ENCODE measurements around the gene RGS7BP. TPM values are rescaled to one million over a fixed set of nuclear protein-coding genes. Genes with fewer than 3 reads are reported as not detected.

The RGS7BP gene
- total and polyA plus RNA-seq, 2 experiments from 2014 or later: 0.75 to 0.77 TPM

DNA sequence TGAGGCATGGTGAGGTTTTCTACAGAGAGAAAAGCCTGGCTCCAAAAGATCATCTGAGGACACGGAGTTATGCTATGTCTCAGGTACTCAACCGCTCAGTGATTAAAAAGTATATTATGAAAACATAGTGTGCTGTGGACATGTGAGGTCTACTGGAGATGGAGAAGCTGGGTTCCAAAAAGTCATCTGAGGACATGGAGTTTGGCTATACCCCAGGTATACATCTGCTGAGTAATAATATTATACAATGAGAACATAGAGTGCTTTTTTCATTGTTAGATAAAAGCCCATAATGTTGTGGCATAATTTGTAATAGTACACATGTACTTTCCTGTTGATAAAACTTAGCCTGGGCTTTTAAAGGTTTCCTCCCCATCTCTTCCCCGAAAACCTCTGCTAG is 113.8 kb downstream of the RGS7BP start:
- H3K27ac ChIP-seq: no peak overlapping the region
- H3K9me2 ChIP-seq (replicated peaks; ENCODE audit: insufficient read depth): no peaks in the 10 kb centered on the region
- no peak for TF ChIP-seq EZH2phosphoT487 (IDR thresholded peaks at IDR 0.05; ENCODE audit: low read depth, severe bottlenecking, unreplicated experiment)
- TF ChIP-seq, protein P1, sequence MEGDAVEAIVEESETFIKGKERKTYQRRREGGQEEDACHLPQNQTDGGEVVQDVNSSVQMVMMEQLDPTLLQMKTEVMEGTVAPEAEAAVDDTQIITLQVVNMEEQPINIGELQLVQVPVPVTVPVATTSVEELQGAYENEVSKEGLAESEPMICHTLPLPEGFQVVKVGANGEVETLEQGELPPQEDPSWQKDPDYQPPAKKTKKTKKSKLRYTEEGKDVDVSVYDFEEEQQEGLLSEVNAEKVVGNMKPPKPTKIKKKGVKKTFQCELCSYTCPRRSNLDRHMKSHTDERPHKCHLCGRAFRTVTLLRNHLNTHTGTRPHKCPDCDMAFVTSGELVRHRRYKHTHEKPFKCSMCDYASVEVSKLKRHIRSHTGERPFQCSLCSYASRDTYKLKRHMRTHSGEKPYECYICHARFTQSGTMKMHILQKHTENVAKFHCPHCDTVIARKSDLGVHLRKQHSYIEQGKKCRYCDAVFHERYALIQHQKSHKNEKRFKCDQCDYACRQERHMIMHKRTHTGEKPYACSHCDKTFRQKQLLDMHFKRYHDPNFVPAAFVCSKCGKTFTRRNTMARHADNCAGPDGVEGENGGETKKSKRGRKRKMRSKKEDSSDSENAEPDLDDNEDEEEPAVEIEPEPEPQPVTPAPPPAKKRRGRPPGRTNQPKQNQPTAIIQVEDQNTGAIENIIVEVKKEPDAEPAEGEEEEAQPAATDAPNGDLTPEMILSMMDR (IDR thresholded peaks at IDR 0.05; ENCODE audit: poor library complexity): no peak
- no peak for TF ChIP-seq EZH2 (IDR thresholded peaks at IDR 0.05; ENCODE audit: borderline replicate concordance)
- H3K9me3 ChIP-seq (ENCODE audit: low read depth): no peaks in the 10 kb centered on the region
- H3K36me3 ChIP-seq (replicated peaks; ENCODE audit: insufficient read depth, low read depth): no peaks in the 10 kb centered on the region
- H3K4me1 ChIP-seq (ENCODE audit: insufficient read depth): no peaks in the 10 kb centered on the region
- no peak for DNase-seq (ENCODE audit: low spot score)
- no peaks in the 10 kb centered on the region for H4K20me1 ChIP-seq (ENCODE audit: insufficient read depth, poor library complexity, severe bottlenecking)
- no peak overlapping the region for H3K4me3 ChIP-seq
- no peaks in the 10 kb centered on the region for H3K27me3 ChIP-seq
- WGBS (ENCODE audit: low lambda C conversion rate, missing lambda C conversion rate): 93% methylated on average over 3 of the region's 3 CpGs
- no peak overlapping the region for H2AFZ ChIP-seq
- no peaks in the 10 kb centered on the region for H3K79me2 ChIP-seq
- H3K4me2 ChIP-seq: no peak overlapping the region

GRCh38 chr5:64622991-64623390 is 117.2 kb downstream of the RGS7BP start:
- no peak overlapping the region for H2AFZ ChIP-seq
- no peaks in the 10 kb centered on the region for H3K4me1 ChIP-seq (ENCODE audit: insufficient read depth)
- no peaks in the 10 kb centered on the region for H3K9me2 ChIP-seq (replicated peaks; ENCODE audit: insufficient read depth)
- H3K27me3 ChIP-seq: no peaks in the 10 kb centered on the region
- WGBS (ENCODE audit: low lambda C conversion rate, missing lambda C conversion rate): 64% methylated on average over 2 of the region's 2 CpGs
- no peak for DNase-seq (ENCODE audit: low spot score)
- TF ChIP-seq EZH2phosphoT487 (IDR thresholded peaks at IDR 0.05; ENCODE audit: low read depth, severe bottlenecking, unreplicated experiment) (no peak), EZH2 (IDR thresholded peaks at IDR 0.05; ENCODE audit: borderline replicate concordance) (no peak)
- TF ChIP-seq, protein P1 (IDR thresholded peaks at IDR 0.05; ENCODE audit: poor library complexity): no peak
- no peak overlapping the region for H3K4me2 ChIP-seq
- no peak overlapping the region for H3K4me3 ChIP-seq
- no peaks in the 10 kb centered on the region for H3K9me3 ChIP-seq (ENCODE audit: low read depth)
- H3K79me2 ChIP-seq: no peaks in the 10 kb centered on the region
- no peak overlapping the region for H3K27ac ChIP-seq
- no peaks in the 10 kb centered on the region for H4K20me1 ChIP-seq (ENCODE audit: insufficient read depth, poor library complexity, severe bottlenecking)
- H3K36me3 ChIP-seq (replicated peaks; ENCODE audit: insufficient read depth, low read depth): no peaks in the 10 kb centered on the region

- Histone ChIP-seq H3K9me2 (replicated peaks; ENCODE audit: insufficient read depth) (no peaks in the 10 kb centered on the region), H3K27me3 (no peaks in the 10 kb centered on the region), H3K4me3 (no peak overlapping the region), H3K27ac (no peak overlapping the region), H3K36me3 (replicated peaks; ENCODE audit: insufficient read depth, low read depth) (no peaks in the 10 kb centered on the region), H4K20me1 (ENCODE audit: insufficient read depth, poor library complexity, severe bottlenecking) (no peaks in the 10 kb centered on the region), H3K9me3 (ENCODE audit: low read depth) (no peaks in the 10 kb centered on the region), H3K4me2 (no peak overlapping the region), H2AFZ (no peak overlapping the region), H3K4me1 (ENCODE audit: insufficient read depth) (no peaks in the 10 kb centered on the region), H3K79me2 (no peaks in the 10 kb centered on the region)
- 60% methylated on average over 1 of the region's 1 CpG for WGBS (ENCODE audit: low lambda C conversion rate, missing lambda C conversion rate)
- DNase-seq (ENCODE audit: low spot score): no peak
- TF ChIP-seq EZH2phosphoT487 (IDR thresholded peaks at IDR 0.05; ENCODE audit: low read depth, severe bottlenecking, unreplicated experiment) (no peak), EZH2 (IDR thresholded peaks at IDR 0.05; ENCODE audit: borderline replicate concordance) (no peak)
- TF ChIP-seq, protein P1 (IDR thresholded peaks at IDR 0.05; ENCODE audit: poor library complexity): no peak
These were observed 119.9 kb downstream of the RGS7BP start for GRCh38 chr5:64625678-64626077.

- Histone ChIP-seq H3K9me3 (ENCODE audit: low read depth) (no peaks in the 10 kb centered on the region), H3K79me2 (no peaks in the 10 kb centered on the region), H2AFZ (no peak overlapping the region), H4K20me1 (ENCODE audit: insufficient read depth, poor library complexity, severe bottlenecking) (no peaks in the 10 kb centered on the region), H3K4me1 (ENCODE audit: insufficient read depth) (no peaks in the 10 kb centered on the region), H3K9me2 (replicated peaks; ENCODE audit: insufficient read depth) (no peaks in the 10 kb centered on the region), H3K4me3 (no peak overlapping the region), H3K4me2 (no peak overlapping the region), H3K27me3 (no peaks in the 10 kb centered on the region), H3K36me3 (replicated peaks; ENCODE audit: insufficient read depth, low read depth) (no peaks in the 10 kb centered on the region), H3K27ac (no peak overlapping the region)
- TF ChIP-seq EZH2 (IDR thresholded peaks at IDR 0.05; ENCODE audit: borderline replicate concordance): no peak
- TF ChIP-seq, protein P1 (IDR thresholded peaks at IDR 0.05; ENCODE audit: poor library complexity): no peak
- TF ChIP-seq EZH2phosphoT487 (IDR thresholded peaks at IDR 0.05; ENCODE audit: low read depth, severe bottlenecking, unreplicated experiment): no peak
- WGBS (ENCODE audit: low lambda C conversion rate, missing lambda C conversion rate): 63% methylated on average over 2 of the region's 2 CpGs
- no peak for DNase-seq (ENCODE audit: low spot score)
These were observed 123.1 kb downstream of the RGS7BP start for GRCh38 chr5:64628901-64629300.
